ENCODE measurements around the gene SH3PXD2A. TPM values are rescaled to one million over a fixed set of nuclear protein-coding genes. Genes with fewer than 3 reads are reported as not detected.
"Not testable (repeated sequence)": the region's sequence is repeated elsewhere in the genome, so short reads cannot be mapped to it uniquely, and the experiment has no call there.

Gene SH3PXD2A
- total RNA-seq, 4 donors from 2014 or later = 26.5 to 56.9 (median 33.3) TPM

GRCh38 chr10:103734731-103735130, 120.6 kb downstream of the SH3PXD2A start:
- peaks cover 8 to 17% (median 12%) of the 10 kb centered on the region in 4 donors for H3K4me1 ChIP-seq
- no peak overlapping the region for H3K4me3 ChIP-seq
- intact Hi-C loops (cut with DNase I; ENCODE audit: low total_unique reads) = no loop called here
- in situ Hi-C loops (cut with MboI; ENCODE audit: low pct_ligation_motif_present in 1 of 4, low pct_unique_long_range_greater_than_20kb in 1 of 4, low sequenced_read_pairs in 3 of 4) = no loop called here
- no peaks in the 10 kb centered on the region for H3K9me3 ChIP-seq
- H3K27me3 ChIP-seq = no peaks in the 10 kb centered on the region
- TF ChIP-seq POLR2A (IDR thresholded peaks at IDR 0.05) (no peak), EP300 (IDR thresholded peaks at IDR 0.05; ENCODE audit: low read depth) (no peak), POLR2AphosphoS5 (IDR thresholded peaks at IDR 0.05) (no peak), CTCF (IDR thresholded peaks at IDR 0.05) (no peak)
- no peak overlapping the region for H3K27ac ChIP-seq
- H3K36me3 ChIP-seq = no peaks in the 10 kb centered on the region
- WGBS, 2 donors (ENCODE audit: low coverage in 1 of 2) = 82 to 100% methylated on average over 1 to 4 of the region's 4 CpGs
- no peak for DNase-seq

- intact Hi-C loops (cut with DNase I; ENCODE audit: low total_unique reads) = no loop called here
- H3K27ac ChIP-seq = no peak overlapping the region
- no peak for DNase-seq
Observed at GRCh38 chr10:103733045-103733419, 122.3 kb downstream of the SH3PXD2A start.

GRCh38 chr10:103732339-103733044, 122.9 kb downstream of the SH3PXD2A start:
- peaks cover 0 to 8% (median 3%) of the 10 kb centered on the region in 4 donors for H3K4me1 ChIP-seq
- TF ChIP-seq POLR2AphosphoS5 (IDR thresholded peaks at IDR 0.05) = no peak
- no peak for TF ChIP-seq CTCF (IDR thresholded peaks at IDR 0.05)
- no peak for TF ChIP-seq POLR2A (IDR thresholded peaks at IDR 0.05)
- no peak for TF ChIP-seq EP300 (IDR thresholded peaks at IDR 0.05; ENCODE audit: low read depth)
- H3K4me3 ChIP-seq = no peak overlapping the region
- no peaks in the 10 kb centered on the region for H3K27me3 ChIP-seq
- no peaks in the 10 kb centered on the region for H3K9me3 ChIP-seq
- no peak for DNase-seq
- intact Hi-C loops (cut with DNase I; ENCODE audit: low total_unique reads) (no loop called here), in situ Hi-C loops (cut with MboI; ENCODE audit: low pct_ligation_motif_present in 1 of 4, low pct_unique_long_range_greater_than_20kb in 1 of 4, low sequenced_read_pairs in 3 of 4) (no loop called here)
- no peaks in the 10 kb centered on the region for H3K36me3 ChIP-seq
- WGBS, 2 donors (ENCODE audit: low coverage in 1 of 2) = 76 to 83% methylated on average over 2 to 14 of the region's 14 CpGs
- no peak overlapping the region for H3K27ac ChIP-seq

More at GRCh38 chr10:103733045-103733419, 122.3 kb downstream of the SH3PXD2A start:
- Histone ChIP-seq H3K27me3 (no peaks in the 10 kb centered on the region), H3K4me1 (peaks cover 0 to 7% (median 2%) of the 10 kb centered on the region in 4 donors), H3K4me3 (no peak overlapping the region), H3K36me3 (no peaks in the 10 kb centered on the region), H3K9me3 (no peaks in the 10 kb centered on the region)
- 55 to 77% methylated on average over 2 to 6 of the region's 6 CpGs for WGBS, 2 donors (ENCODE audit: low coverage in 1 of 2)
- no peak for TF ChIP-seq CTCF (IDR thresholded peaks at IDR 0.05)
- TF ChIP-seq POLR2AphosphoS5 (IDR thresholded peaks at IDR 0.05) = no peak
- TF ChIP-seq POLR2A (IDR thresholded peaks at IDR 0.05) = no peak
- TF ChIP-seq EP300 (IDR thresholded peaks at IDR 0.05; ENCODE audit: low read depth) = no peak
- in situ Hi-C loops (cut with MboI; ENCODE audit: low pct_ligation_motif_present in 1 of 4, low pct_unique_long_range_greater_than_20kb in 1 of 4, low sequenced_read_pairs in 3 of 4) = no loop called here

- WGBS, 2 donors (ENCODE audit: low coverage in 1 of 2) = 42 to 53% methylated on average over 3 of the region's 3 CpGs
- Histone ChIP-seq H3K36me3 (no peaks in the 10 kb centered on the region), H3K9me3 (no peaks in the 10 kb centered on the region), H3K27me3 (no peaks in the 10 kb centered on the region), H3K4me3 (no peak overlapping the region), H3K27ac (no peak overlapping the region), H3K4me1 (peaks cover 0 to 10% (median 3%) of the 10 kb centered on the region in 4 donors)
- DNase-seq = no peak
- no peak for TF ChIP-seq EP300 (IDR thresholded peaks at IDR 0.05; ENCODE audit: low read depth)
- intact Hi-C loops (cut with DNase I; ENCODE audit: low total_unique reads) (no loop called here), in situ Hi-C loops (cut with MboI; ENCODE audit: low pct_ligation_motif_present in 1 of 4, low pct_unique_long_range_greater_than_20kb in 1 of 4, low sequenced_read_pairs in 3 of 4) (no loop called here)
Observed at GRCh38 chr10:103731609-103732270, 123.6 kb downstream of the SH3PXD2A start.

- H3K36me3 ChIP-seq = not testable (repeated sequence)
- 88 to 90% methylated on average over 2 to 4 of the region's 4 CpGs for WGBS, 2 donors (ENCODE audit: low coverage in 1 of 2)
Observed at GRCh38 chr10:103731026-103731425, 124.3 kb downstream of the SH3PXD2A start.

More at GRCh38 chr10:103731026-103731425, 124.3 kb downstream of the SH3PXD2A start:
- H3K4me1 ChIP-seq; in situ Hi-C loops (cut with MboI; ENCODE audit: low pct_ligation_motif_present in 1 of 4, low pct_unique_long_range_greater_than_20kb in 1 of 4, low sequenced_read_pairs in 3 of 4); DNase-seq; H3K4me3 ChIP-seq; H3K27ac ChIP-seq; intact Hi-C loops (cut with DNase I; ENCODE audit: low total_unique reads); H3K9me3 ChIP-seq; H3K27me3 ChIP-seq: not testable (repeated sequence)
